UCSD-AML1 (cell line): ENCODE data around the gene STAU1.
"Not testable (repeated sequence)": the region's sequence is repeated elsewhere in the genome, so short reads cannot be mapped to it uniquely, and the experiment has no call there.

Experiments used
- DNase-seq: peaks from one replicate; lab custom pipeline; 2025; ENCODE audit not compliant: unreplicated experiment; lab: John Stamatoyannopoulos, UW

The STAU1 gene

GRCh38 chr20:49187851-49188641 lies at the start of gene STAU1:
TSS of gene STAU1 (minus strand) at chr20:49188334. CDS start at chr20:49166201, 22,133 bp downstream.
- DNase-seq: peak; percentile 96

DNA sequence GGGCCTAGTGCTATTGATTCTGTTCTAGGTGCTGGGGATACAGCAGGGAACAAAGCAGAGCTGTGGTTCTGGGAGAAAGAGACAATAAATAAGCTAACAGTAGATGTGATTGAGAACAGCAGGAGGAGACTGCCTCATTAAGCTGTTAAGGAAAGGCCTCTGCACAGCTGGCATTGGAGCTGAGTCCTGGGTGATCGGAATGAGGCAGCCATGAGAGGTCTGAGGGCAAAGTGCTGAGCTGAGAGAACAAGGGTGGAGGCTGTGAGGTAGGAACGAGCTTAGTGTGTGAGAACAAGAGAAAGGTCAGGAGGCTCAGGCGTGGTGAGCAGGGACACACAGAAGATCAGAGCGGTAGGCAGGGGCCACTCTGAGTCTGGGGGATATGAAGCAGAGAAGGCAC lies 49.4 kb upstream of the STAU1 start:
- DNase-seq: no peak

GRCh38 chr20:49236301-49236700 lies 48.2 kb upstream of the STAU1 start:
- DNase-seq: no peak

- DNase-seq: no peak
These were observed 46.7 kb upstream of the STAU1 start for GRCh38 chr20:49234831-49235230.

GRCh38 chr20:49233226-49233625 lies 45.1 kb upstream of the STAU1 start:
- no peak for DNase-seq

- no peak for DNase-seq
These were observed 43.3 kb upstream of the STAU1 start for GRCh38 chr20:49231471-49231870.

GRCh38 chr20:49230561-49231133 lies 42.5 kb upstream of the STAU1 start:
- peak; percentile 46 for DNase-seq

GRCh38 chr20:49230021-49230420 lies 41.9 kb upstream of the STAU1 start:
- no peak for DNase-seq

GRCh38 chr20:49229381-49229780 lies 41.2 kb upstream of the STAU1 start:
- DNase-seq: no peak

GRCh38 chr20:49228676-49229075 lies 40.5 kb upstream of the STAU1 start:
- DNase-seq: no peak

DNA sequence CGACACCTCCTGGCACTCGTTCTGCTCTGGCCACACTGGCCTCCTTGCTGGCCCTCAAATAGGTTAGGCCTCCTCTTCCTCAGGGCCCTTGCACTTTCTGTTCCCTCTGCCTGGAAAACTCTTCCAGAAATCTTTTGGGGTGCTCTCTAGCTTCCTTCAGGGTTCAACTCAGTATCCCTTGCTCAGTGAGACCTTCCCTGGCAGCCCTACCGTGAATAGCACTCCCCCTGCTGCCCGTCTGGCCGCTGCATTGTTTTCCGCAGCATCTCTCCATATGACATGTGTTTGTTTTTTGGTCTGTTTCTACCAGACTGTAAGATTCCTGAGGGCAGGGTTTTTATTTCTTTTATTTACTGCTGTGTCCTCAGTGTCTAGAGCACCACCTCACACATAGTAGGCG lies 37.8 kb upstream of the STAU1 start:
- DNase-seq: no peak

- DNase-seq: no peak
These were observed 32.0 kb upstream of the STAU1 start for GRCh38 chr20:49219924-49220831.

DNA sequence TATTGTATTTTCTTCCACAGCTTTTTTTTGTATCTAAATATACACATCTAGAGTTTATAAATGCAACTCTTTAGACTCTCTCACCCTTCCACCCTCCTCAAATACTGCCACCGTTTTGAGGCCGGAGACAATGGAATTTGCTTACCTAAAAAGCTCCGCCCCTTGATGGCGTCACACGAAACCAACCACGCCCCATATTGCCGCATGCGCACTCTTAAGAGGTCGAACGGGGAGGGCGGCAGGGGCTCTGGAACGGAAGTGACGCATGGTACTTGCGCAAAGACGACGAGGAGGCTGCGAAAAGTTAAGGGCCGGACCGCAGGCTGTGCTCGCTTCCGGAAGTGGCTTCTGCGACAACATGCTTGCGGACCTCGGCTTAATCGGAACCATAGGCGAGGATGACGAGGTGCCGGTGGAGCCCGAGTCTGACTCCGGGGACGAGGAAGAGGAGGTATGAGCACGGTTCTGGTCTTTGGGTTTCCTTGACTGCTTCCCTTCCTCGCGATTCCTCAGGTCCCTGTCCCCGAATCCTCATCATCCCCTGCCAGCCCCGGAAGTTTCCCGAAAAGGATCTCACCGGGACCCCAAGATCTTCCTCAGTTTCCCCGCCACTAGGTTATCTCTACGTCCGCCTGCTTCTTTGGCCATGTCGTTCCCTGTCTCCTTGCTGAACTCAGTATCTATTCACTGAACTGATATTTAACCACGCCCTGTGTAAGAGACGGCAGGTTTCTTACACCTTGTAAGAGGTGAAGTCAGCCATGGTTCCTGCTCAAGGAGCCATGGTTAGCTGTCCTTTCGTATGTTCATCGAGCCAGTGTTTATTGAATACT lies 31.2 kb upstream of the STAU1 start, which contains the start of gene DDX27:
Gene DDX27 (plus strand): TSS at position 326 of the 833 bp plus-strand sequence. CDS start 33 bp downstream, at position 359.
- DNase-seq: peak; percentile 99

DNA sequence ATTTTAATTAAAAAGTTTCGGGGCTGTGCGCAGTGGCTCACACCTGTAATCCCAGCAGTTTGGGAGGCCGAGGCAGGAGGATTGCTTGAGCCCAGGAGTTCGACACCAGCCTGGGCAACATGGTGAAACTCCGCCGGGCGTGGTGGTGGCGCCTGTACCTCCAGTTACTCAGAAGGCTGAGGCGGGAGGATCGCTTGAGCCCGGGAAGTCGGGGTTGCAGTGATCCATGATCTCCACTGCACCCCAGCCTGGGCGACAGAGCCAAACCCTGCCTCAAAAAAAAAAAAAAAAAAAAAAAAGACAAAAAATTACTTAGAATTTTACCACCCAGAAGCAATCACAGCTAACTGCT lies 30.6 kb upstream of the STAU1 start:
- DNase-seq: not testable (repeated sequence)

DNA sequence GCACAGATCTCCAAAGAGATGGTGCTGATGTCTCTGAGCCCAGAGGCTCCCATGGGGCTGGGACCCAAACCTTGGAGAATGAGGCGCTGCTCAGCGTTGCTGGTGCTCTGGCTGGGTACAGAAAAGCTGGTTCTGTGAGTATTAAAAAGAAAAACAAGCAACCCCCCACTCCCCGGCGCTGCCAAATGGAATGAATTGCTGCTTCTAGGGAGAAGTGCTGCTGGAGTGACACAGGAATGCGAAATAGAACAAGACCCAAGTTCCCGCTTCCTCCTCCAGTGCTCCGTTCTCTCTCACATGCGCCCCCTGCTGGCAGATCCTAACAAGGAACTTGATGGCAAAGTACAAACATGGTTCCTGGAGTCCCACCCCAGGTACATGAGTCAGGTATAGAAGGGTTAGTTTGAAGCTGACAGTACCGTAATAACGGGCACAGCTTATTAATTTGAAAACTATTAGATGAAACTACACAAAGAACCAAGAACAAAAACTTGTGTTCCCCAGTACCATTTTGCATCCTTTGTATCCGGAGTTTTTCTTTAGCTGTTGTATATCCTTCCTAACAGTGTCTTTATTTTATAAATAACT lies 29.0 kb upstream of the STAU1 start:
- DNase-seq: peak; percentile 86

DNA sequence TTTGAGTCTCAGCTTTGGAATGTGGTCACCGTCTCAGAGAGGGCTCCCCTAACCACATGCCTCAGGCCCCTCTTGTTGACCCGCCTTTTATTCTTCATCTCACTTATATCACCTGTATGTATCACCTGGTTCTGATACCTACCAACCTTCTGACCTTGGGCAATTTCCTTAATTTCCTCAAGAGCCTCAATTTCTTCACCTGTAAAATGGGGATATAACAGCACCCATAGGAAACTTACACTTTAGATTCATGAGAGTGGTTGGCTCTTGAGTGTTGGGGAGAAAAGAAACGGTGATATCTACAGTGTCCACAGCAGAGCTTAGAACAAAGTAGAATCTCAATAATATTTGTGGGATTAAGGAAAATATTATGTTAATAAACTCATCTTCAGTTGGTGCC lies 27.1 kb upstream of the STAU1 start:
- no peak for DNase-seq

GRCh38 chr20:49214571-49214970 lies 26.4 kb upstream of the STAU1 start:
- DNase-seq: no peak

DNA sequence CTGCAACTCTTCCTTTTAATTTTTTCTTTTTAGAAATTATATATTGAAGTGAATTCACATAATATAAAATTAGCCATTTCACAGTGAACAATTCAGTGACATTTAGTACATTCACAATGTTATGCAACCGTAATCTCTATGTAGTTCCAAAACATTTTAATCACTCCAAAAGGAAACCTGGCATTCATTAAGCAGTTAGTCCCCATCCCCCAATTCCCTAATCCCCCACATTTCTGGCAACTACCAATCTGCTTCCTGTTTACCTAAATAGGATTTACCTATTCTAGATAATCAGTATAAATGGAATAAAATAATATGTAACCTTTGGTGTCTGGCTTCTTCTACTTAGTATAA lies 22.6 kb upstream of the STAU1 start:
- DNase-seq: no peak

GRCh38 chr20:49210101-49210756 lies 22.1 kb upstream of the STAU1 start:
- no peak for DNase-seq

DNA sequence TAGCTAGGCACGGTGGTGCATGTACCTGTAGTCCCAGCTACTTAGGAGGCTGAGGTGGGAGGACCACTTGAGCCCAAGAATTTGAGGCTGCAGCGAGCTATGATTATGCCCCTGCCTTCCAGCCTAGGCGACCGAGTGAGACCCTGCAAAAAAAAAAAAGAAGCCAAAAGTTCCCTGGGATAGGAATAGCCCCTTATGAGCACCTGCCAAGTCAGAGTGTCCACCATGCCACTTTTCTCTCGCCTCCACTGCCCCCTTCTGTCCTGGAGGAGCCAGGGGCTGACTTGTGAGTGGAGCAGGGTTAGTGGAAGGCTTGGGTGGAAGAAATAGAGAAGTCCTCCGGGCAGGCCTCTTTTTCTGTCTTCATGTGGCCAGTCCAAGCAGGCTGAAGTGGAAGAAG lies 18.9 kb upstream of the STAU1 start:
- no peak for DNase-seq
